Activated CD8-positive, alpha-beta memory T cell treated with anti-CD3 and anti-CD28 coated beads for 4 hours (primary cell): ENCODE measurements around the gene TRNT1.

Experiments used
- DNase-seq, 2 donors: peaks; one replicate each; pipeline ENCODE4 v3.0.0-alpha.2; 2020; ENCODE audit warnings: low read depth in 2 of 2

Gene TRNT1

DNA sequence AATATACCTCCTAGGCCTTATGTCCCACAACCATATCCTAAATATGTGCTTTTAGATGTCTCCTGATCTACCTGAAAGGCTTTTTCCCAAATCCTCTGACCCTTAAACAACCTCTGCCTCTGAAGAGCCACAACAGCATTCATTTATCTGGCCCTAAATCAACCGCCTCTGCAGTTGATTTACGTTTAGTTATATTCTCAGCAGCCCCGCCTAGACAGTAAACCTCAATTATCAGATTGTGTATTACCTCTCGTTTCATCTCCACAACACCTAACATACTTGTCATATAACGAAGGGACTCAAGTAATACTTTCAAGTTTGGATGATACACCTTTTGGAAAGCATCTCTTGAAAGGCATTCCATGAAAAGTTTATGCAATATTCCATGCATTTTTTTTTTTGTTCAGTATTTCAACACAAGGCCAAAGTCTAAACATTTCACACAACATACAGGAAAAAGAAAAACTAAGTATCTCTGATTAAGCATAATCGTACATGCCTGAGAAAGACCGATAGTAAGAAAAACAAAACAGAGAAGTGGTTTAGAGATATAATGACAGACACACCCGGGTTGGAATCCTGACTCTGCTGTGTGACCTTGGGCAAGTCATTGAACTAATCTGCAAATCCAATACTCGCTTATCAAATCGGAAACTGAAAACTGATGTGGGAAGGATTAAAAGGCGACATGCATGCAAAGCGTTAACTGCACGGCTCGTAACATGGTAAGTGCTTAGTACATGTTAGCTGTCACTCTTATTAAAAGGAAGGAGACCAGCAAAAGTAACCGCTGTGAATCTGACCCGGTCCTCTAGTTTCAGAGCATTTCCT lies 52.0 kb downstream of the TRNT1 start:
- DNase-seq, result no peak

- DNase-seq, result peak; percentile 70 to 78
Observed at GRCh38 chr3:3179407-3180094, 52.8 kb downstream of the TRNT1 start, which contains the start of gene CRBN. Gene CRBN, minus strand, starts transcription at chr3:3179691. Its CDS starts 4 bp downstream, at chr3:3179687.

DNA sequence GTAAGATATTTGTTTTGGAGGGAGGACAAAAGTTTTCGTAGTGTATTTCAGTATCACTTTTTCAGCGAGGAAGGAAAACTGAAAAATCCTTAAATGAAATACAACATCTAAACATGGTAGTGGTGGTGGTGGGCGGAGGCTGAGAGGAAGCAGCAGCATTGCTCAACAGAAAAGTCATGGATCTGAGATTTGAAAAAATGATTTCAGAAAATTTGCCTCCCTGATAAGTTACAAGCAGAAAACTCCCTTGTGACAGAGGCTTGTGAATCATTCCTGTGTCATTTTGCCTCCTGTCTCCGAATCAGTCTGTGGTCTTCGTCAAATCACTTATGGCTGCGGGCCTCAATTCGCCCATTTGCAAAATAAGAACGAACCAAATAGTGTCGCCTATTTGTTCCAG lies 53.7 kb downstream of the TRNT1 start:
- DNase-seq, result no peak

- DNase-seq, result no peak
Observed at GRCh38 chr3:3184876-3185275, 58.1 kb downstream of the TRNT1 start.

DNA sequence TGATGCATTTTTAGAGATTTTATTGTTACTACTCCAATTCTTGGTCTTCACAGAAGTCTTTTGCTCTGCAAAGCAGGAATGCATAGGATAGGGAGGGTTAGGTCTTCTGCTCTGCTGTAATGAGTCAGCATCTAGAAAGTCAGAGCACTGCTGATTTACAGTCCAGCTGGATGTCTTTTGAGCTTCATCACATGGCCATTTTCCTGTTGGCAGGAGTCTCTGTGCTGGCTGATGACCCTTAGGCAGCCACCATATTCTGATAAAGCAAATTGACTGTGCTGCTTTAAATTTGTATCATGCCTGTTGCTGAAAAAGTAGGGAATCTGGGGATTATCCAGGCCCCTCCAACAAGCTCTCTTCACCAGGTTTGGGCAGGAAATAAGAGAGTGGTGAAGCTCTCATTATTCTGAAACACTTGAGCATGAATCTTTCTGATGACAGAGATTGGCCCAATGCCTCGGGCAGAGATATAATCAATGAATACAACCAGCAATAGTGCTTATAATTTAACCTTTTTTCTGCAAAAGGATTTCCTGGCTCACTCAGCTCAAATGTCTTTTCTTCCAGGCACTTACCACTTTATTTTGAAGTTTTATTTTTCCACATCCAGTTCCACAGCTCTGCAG lies 62.5 kb downstream of the TRNT1 start:
- DNase-seq, result no peak

DNA sequence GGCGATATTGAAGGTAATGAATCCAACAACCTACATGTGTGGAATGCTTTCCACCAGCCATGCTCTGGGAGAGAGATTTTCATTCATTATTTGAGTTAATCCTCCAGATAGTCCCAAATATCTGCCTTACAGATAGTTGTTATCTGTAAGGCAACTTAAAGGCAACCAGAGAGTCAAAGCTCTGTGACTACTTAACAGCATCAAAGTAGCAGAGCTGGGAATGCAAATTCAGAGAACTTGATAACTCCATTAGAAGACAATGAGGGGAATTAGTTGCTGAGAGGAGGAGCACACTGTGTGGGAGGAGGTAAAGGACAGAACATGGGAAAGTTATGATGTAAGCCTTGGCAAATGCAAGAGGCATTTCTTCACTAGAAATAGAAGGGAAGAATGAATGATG lies 63.2 kb downstream of the TRNT1 start:
- DNase-seq, result no peak

DNA sequence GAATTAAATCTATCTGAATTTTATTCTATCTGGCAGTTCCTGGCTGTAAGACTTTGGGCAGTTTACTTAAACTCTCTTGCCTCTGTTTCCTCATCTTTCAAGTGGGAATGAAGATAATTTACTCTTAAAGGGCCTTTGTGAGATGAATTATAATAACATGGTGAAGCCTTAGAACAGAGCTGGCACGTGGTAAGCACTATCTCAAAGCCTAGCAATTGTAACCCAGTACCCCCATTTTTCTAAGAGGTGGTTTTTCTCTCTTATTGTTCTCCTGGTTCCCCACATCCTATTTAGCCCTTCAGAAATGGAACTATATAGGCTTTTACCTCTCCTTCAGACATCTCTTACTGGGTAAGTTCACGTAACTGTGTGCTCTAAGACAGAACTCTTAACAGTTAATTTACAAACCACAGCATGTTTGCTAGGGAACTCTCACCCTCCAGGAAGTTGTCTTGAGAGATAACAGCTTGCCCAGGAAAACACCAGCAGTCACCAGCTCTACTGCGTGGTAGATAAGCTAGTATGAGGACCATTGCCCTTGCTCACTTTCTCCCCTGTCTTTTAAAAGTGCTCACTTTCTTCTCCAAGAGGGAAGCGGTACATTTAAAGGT lies 65.0 kb downstream of the TRNT1 start:
- no peak for DNase-seq

- no peak for DNase-seq
Observed at GRCh38 chr3:3192286-3192675, 65.5 kb downstream of the TRNT1 start.

GRCh38 chr3:3194861-3195260 lies 68.1 kb downstream of the TRNT1 start:
- DNase-seq, result no peak

DNA sequence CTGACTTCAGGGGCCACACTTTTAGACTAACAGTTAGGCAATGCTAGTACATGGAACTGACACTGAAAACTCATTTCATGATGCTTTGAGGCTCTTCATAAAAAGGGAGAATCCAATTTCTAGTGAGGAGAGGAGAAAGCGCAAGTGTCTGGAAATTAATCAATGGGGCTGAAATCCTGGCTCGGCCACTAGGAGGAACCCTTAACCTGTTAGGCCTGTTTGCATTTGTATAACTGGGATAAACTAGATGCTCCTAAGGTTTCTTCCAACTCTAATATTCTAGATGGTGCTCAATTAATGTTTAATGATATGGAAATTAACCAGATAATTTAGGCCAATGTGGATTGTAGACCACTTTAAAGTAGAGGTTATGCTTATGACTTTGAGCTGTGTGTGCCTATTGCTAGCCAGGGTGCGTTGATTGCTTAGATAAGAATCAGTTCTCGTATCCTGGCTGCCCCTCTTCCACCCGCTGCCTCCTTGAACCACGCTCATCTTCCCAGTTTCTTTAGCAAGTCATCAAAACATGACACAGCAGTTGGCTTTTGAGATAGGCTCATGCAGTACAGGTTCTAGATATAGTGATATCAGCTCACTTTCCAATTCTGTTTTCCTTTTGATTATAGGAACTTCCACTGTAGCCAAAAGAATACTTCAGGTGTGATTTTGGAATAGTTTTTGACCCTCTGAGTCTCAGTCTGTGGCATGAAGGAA lies 69.6 kb downstream of the TRNT1 start:
- no peak for DNase-seq
